ENCODE measurements around the gene CRACR2B.

The CRACR2B gene

DNA sequence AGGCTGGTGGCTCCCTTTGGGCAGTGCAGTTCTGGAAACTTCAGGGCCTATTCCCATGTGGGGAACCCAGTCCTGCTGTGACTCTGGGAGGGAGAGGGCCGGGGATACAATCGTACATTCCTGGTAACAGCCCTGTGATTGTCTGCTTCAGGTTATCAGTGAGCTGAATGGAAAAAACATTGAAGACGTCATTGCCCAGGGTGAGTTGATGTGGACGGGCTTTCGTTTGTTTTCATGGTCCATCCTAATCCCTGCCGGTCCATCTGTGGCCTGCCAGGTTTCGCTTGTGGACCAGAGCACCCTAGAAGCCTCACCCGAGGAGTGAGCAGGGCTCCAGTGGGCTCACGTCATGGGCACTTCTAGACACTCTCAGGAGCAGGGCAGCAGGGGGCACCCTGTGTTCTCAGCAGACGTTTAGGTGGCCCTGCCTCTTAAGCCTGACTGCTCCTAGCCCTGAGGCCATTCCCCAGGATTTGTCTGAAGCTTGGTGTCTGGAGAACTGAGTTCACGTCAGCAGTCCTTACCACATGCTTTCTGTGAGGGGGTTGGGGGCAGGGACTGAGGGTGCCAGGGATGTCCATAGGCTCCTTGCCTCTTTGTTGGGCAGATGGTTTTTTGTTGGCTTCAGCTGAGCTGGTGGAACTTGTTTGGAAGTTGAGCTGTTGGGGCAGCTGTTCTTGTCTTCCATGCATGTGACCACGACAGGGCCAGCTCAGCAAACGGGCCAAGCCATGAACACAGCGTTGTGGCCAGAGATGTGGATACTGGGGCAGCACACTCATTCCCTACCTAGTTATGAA is 16.1 kb upstream of the CRACR2B start:
- DNase-seq (ENCODE audit: low read depth): no peak

- no peak for DNase-seq (ENCODE audit: low read depth)
Measured at GRCh38 chr11:812390-812789, 15.3 kb upstream of the CRACR2B start.

- DNase-seq (ENCODE audit: low read depth): no peak
Measured at GRCh38 chr11:813072-813455, 14.7 kb upstream of the CRACR2B start.

DNA sequence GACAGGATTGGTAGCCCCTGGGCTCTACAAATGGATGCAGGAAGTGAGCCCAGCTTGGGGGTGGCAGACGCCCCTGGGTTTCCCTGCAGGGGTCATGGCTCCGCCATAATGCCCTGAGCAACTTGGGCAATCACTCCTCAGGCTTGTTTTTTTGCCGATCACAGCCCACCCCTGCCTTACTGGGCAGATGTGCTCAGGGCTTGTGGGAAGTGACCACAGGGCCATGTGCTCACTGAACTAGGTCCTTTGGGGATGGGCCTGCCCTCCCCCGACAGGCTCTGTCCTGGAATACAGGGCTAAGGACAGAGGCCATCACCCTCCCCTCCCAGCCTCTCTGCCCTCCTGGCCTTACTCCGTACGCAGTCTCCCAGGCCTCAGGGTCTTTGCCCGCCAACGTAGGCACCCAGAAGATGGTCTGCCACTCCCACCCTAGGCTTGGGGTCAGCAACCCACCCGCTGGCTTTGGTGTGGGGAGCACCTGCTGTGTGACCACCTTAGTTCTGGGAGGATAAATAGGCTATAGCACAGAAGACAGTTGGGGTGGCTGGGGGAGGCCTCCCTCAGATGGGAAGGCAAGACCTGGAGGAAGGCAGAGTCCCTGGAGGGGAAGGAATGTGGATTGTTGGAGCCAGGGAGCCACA is 14.1 kb upstream of the CRACR2B start:
- no peak for DNase-seq (ENCODE audit: low read depth)

GRCh38 chr11:815675-816432 is 11.9 kb upstream of the CRACR2B start:
- DNase-seq (ENCODE audit: low read depth): no peak

DNA sequence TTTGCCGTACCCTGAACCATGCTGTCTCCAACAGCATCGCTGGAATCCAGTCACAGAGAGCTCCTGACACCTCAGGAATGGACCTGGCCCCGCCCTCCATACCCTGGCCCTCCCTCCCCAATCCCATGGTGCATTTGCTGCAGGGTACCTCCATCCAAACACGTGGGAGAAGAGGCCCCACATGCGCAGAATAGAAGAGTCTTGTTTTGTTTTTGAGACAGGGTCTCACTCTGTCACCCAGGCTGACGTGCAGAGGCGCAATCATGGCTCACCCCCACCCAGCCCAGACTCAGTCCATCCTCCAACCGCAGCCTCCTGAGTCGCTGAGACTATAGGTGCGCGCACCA is 11.3 kb upstream of the CRACR2B start:
- DNase-seq (ENCODE audit: low read depth): no peak

- no peak for DNase-seq (ENCODE audit: low read depth)
Measured at GRCh38 chr11:818396-819128, 9.2 kb upstream of the CRACR2B start, which contains the start of gene PNPLA2. PNPLA2 (plus strand) TSS chr11:818914; CDS start chr11:819719, 805 bp downstream.

DNA sequence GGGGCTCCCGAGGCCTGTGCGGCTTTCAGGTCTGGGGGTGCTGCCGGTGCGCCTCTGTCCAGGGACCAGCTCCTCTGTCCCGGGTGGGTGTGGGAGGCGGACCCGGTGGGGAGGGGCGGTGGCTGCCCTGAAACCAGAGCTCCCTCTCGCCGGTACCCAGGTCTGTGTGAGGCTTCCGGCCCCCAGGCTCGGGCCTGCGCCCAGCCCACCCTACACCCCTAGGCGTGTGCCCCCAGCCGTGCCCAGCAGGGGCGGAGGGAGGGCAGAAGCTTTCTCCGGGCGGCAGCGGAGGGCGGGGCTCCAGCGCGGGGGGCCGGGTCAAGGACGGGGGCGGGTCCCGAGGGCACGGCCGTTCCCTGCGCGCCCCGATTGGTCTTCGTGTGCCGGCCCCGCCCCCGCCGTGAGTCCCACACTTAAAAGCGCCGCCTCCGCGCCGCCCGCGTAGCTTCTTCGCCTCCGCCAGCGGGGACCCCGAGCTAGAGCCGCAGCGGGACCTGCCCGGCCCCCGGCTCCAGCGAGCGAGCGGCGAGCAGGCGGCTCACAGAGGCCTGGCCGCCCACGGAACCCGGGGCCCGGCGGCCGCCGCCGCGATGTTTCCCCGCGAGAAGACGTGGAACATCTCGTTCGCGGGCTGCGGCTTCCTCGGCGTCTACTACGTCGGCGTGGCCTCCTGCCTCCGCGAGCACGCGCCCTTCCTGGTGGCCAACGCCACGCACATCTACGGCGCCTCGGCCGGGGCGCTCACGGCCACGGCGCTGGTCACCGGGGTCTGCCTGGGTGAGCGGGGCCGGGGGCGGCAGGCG is 8.4 kb upstream of the CRACR2B start:
- peak; percentile 88 for DNase-seq (ENCODE audit: low read depth)

DNA sequence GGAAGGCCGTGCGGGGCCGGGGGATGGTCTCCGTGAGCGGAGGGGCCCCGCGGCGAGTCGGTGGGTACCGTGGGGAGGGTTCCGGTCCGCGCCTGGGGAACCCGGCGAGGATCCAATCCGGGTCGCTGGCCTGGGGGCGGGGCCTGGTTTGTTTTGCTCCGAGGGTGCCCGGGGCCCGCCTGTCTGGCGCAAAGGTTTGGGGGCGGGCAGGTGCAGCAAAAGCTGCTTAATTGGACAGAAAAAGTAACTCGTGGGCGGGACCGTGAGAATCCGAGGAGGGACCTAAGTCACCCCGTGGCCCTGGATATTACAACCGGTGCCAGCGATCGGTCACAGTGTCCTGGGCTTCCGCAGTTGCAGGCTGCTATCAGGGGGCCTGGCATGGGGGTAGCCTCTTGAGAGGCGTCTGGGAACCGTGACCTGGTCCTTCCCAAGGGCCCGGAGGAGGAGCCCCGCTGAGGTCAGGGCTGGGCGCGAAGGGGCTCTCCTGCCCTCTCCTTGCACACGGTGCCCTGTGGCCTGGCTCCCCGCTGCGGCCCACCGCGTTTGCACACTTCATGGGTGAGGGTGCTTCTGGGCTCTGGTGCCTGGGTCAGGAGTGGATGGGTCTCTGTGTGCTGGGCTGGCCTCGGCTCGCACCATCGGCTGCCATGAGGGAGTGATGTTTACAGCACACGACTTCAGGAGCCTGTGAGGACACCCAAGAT is 7.6 kb upstream of the CRACR2B start:
- peak; percentile 76 for DNase-seq (ENCODE audit: low read depth)

GRCh38 chr11:820655-821511 is 6.8 kb upstream of the CRACR2B start:
- no peak for DNase-seq (ENCODE audit: low read depth)

- no peak for DNase-seq (ENCODE audit: low read depth)
Measured at GRCh38 chr11:821512-822371, 6.0 kb upstream of the CRACR2B start.

- DNase-seq (ENCODE audit: low read depth): no peak
Measured at GRCh38 chr11:823441-824291, 4.1 kb upstream of the CRACR2B start.

DNA sequence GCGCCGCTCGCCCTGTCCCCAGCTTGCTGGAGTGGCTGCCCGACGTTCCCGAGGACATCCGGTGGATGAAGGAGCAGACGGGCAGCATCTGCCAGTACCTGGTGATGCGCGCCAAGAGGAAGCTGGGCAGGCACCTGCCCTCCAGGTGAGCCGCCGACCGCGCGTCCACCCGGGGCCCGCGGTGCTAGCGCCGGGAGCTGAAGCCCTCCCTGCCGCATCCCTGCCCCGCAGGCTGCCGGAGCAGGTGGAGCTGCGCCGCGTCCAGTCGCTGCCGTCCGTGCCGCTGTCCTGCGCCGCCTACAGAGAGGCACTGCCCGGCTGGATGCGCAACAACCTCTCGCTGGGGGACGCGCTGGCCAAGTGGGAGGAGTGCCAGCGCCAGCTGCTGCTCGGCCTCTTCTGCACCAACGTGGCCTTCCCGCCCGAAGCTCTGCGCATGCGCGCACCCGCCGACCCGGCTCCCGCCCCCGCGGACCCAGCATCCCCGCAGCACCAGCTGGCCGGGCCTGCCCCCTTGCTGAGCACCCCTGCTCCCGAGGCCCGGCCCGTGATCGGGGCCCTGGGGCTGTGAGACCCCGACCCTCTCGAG is 3.3 kb upstream of the CRACR2B start:
- no peak for DNase-seq (ENCODE audit: low read depth)

GRCh38 chr11:824942-825341 is 2.8 kb upstream of the CRACR2B start:
- DNase-seq (ENCODE audit: low read depth): no peak

- no peak for DNase-seq (ENCODE audit: low read depth)
Measured at GRCh38 chr11:825366-826226, 2.1 kb upstream of the CRACR2B start.

DNA sequence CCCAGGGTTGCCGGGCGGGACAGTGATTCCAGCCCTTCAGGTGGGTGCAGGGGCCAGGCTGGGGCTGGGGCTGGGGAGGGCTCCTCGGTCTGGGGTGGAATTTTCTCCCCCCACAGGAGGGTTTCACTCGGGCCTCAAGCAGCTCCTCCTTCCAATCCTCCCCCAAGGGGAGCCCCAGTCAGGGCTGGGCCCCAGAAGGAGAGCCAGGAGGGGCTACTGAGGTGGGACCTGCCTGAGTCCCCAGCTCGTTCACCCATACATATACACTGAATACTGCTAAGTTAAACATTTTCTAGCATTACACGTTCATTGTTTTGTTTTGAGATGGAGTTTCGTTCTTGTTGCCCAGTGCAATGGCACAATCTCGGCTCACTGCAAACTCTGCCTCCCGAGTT is 1.5 kb upstream of the CRACR2B start:
- DNase-seq (ENCODE audit: low read depth): no peak

- DNase-seq (ENCODE audit: low read depth): no peak
Measured at GRCh38 chr11:826836-827145, 928 bp upstream of the CRACR2B start.
